Measurements from ENCODE around the gene C4orf50.

The C4orf50 gene

GRCh38 chr4:5908876-5909427 is 109.3 kb downstream of the C4orf50 start:
- no peak for ATAC-seq

GRCh38 chr4:5906191-5906590 is 112.0 kb downstream of the C4orf50 start:
- ATAC-seq, result no peak
- TF ChIP-seq TSHZ2 (CRISPR knock-in tag; IDR thresholded peaks at IDR 0.05), result no peak
- no peak for TF ChIP-seq CSRNP3 (CRISPR knock-in tag; IDR thresholded peaks at IDR 0.05)
- TF ChIP-seq PPARA (CRISPR knock-in tag; IDR thresholded peaks at IDR 0.05; ENCODE audit: borderline replicate concordance), result no peak
- no peak for TF ChIP-seq BACH2 (CRISPR knock-in tag; IDR thresholded peaks at IDR 0.05; ENCODE audit: borderline replicate concordance)
- no peak for TF ChIP-seq ESRRG (CRISPR knock-in tag; IDR thresholded peaks at IDR 0.05)
- TF ChIP-seq PATZ1 (CRISPR knock-in tag; IDR thresholded peaks at IDR 0.05; ENCODE audit: borderline replicate concordance), result no peak
- no peak for TF ChIP-seq CSDC2 (CRISPR knock-in tag; IDR thresholded peaks at IDR 0.05)
- TF ChIP-seq POU6F1 (CRISPR knock-in tag; IDR thresholded peaks at IDR 0.05; ENCODE audit: borderline replicate concordance, low read depth), result no peak
- TF ChIP-seq ZNF8 (CRISPR knock-in tag; IDR thresholded peaks at IDR 0.05), result no peak
- no peak for TF ChIP-seq ISL1 (CRISPR knock-in tag; IDR thresholded peaks at IDR 0.05)
- TF ChIP-seq ARNTL (CRISPR knock-in tag; IDR thresholded peaks at IDR 0.05; ENCODE audit: borderline replicate concordance, low read depth), result no peak
- no peak for TF ChIP-seq CREB5 (CRISPR knock-in tag; IDR thresholded peaks at IDR 0.05; ENCODE audit: low read depth)

More at GRCh38 chr4:5908876-5909427, 109.3 kb downstream of the C4orf50 start:
- TF ChIP-seq PPARA (CRISPR knock-in tag; IDR thresholded peaks at IDR 0.05; ENCODE audit: borderline replicate concordance), result no peak
- TF ChIP-seq ZC3H10 (CRISPR knock-in tag; IDR thresholded peaks at IDR 0.05), result no peak
- no peak for TF ChIP-seq CSDC2 (CRISPR knock-in tag; IDR thresholded peaks at IDR 0.05)
- TF ChIP-seq RARB (CRISPR knock-in tag; IDR thresholded peaks at IDR 0.05), result no peak
- no peak for TF ChIP-seq BACH2 (CRISPR knock-in tag; IDR thresholded peaks at IDR 0.05; ENCODE audit: borderline replicate concordance)
- TF ChIP-seq ZNF70 (CRISPR knock-in tag; IDR thresholded peaks at IDR 0.05), result no peak
- no peak for TF ChIP-seq TOX (CRISPR knock-in tag; IDR thresholded peaks at IDR 0.05; ENCODE audit: borderline replicate concordance)
- no peak for TF ChIP-seq TCF4 (CRISPR knock-in tag; IDR thresholded peaks at IDR 0.05; ENCODE audit: borderline replicate concordance)
- TF ChIP-seq ESRRG (CRISPR knock-in tag; IDR thresholded peaks at IDR 0.05), result no peak
- no peak for TF ChIP-seq CREB5 (CRISPR knock-in tag; IDR thresholded peaks at IDR 0.05; ENCODE audit: low read depth)
- no peak for TF ChIP-seq ZNF8 (CRISPR knock-in tag; IDR thresholded peaks at IDR 0.05)
- no peak for TF ChIP-seq ZNF565 (CRISPR knock-in tag; conservative IDR thresholded peaks at IDR 0.05; ENCODE audit: low read depth)
- no peak for TF ChIP-seq TSHZ2 (CRISPR knock-in tag; IDR thresholded peaks at IDR 0.05)
- no peak for TF ChIP-seq SNAI2 (CRISPR knock-in tag; IDR thresholded peaks at IDR 0.05)
- TF ChIP-seq GLIS3 (CRISPR knock-in tag; IDR thresholded peaks at IDR 0.05), result no peak
- TF ChIP-seq ISL1 (CRISPR knock-in tag; IDR thresholded peaks at IDR 0.05), result no peak
- no peak for TF ChIP-seq OSR1 (CRISPR knock-in tag; IDR thresholded peaks at IDR 0.05)
- TF ChIP-seq ARNTL (CRISPR knock-in tag; IDR thresholded peaks at IDR 0.05; ENCODE audit: borderline replicate concordance, low read depth), result no peak
- no peak for TF ChIP-seq ZFP30 (CRISPR knock-in tag; IDR thresholded peaks at IDR 0.05)

All from SK-N-SH treated with all-trans-retinoic acid at 6 μM for 48 hours (cell line).